ENCODE measurements around the gene KLHL13.

KLHL13 gene

DNA sequence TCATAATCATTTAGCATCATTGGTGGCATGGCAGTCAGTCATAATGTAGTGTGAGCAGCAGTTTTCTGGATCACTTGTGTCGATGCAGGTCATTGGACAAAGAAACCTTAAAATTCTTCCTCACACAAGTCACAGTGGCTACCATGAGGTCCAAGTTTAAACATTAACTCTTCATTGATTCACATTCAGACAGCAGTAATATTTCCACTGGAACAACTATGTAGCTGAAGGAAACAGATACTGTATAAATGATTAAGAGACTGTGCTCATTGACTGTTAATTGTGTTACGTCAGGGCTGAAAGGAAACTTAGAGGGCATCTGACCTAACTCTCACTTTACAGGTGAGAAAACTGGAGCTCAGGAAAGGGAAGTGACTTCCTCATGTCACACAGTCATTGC lies 261.8 kb downstream of the KLHL13 start:
- no peak for DNase-seq (ENCODE audit: low spot score)
- TF ChIP-seq, protein P1, sequence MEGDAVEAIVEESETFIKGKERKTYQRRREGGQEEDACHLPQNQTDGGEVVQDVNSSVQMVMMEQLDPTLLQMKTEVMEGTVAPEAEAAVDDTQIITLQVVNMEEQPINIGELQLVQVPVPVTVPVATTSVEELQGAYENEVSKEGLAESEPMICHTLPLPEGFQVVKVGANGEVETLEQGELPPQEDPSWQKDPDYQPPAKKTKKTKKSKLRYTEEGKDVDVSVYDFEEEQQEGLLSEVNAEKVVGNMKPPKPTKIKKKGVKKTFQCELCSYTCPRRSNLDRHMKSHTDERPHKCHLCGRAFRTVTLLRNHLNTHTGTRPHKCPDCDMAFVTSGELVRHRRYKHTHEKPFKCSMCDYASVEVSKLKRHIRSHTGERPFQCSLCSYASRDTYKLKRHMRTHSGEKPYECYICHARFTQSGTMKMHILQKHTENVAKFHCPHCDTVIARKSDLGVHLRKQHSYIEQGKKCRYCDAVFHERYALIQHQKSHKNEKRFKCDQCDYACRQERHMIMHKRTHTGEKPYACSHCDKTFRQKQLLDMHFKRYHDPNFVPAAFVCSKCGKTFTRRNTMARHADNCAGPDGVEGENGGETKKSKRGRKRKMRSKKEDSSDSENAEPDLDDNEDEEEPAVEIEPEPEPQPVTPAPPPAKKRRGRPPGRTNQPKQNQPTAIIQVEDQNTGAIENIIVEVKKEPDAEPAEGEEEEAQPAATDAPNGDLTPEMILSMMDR (IDR thresholded peaks at IDR 0.05; ENCODE audit: extremely low read depth, insufficient read depth, missing control alignments) = no peak
- in situ Hi-C loops (cut with MboI; ENCODE audit: low pct_unique_long_range_greater_than_20kb, low sequenced_read_pairs, unreplicated experiment) = no loop called here

DNA sequence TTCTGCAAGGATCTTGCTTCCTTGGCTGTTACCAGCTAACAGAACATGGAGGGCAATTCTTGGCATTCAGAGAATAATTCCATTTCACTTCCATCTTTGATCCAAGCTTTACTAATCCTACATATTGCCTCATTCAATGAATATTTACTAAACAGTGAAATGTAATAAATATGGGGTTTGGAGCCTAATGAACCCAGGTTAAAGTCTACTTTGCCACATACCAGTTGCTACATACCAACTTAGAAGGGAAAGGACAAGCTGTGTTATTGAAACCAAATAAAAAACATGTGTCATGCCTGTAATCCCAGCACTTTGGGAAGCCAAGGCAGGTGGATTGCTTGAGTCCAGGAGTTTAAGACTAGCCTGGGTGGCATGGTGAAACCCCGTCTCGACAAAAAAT lies 265.6 kb downstream of the KLHL13 start:
- in situ Hi-C loops (cut with MboI; ENCODE audit: low pct_unique_long_range_greater_than_20kb, low sequenced_read_pairs, unreplicated experiment) = no loop called here
- TF ChIP-seq, protein P1 (IDR thresholded peaks at IDR 0.05; ENCODE audit: extremely low read depth, insufficient read depth, missing control alignments) = no peak
- no peak for DNase-seq (ENCODE audit: low spot score)
